ENCODE data around the gene TRUB1.

The TRUB1 gene

DNA sequence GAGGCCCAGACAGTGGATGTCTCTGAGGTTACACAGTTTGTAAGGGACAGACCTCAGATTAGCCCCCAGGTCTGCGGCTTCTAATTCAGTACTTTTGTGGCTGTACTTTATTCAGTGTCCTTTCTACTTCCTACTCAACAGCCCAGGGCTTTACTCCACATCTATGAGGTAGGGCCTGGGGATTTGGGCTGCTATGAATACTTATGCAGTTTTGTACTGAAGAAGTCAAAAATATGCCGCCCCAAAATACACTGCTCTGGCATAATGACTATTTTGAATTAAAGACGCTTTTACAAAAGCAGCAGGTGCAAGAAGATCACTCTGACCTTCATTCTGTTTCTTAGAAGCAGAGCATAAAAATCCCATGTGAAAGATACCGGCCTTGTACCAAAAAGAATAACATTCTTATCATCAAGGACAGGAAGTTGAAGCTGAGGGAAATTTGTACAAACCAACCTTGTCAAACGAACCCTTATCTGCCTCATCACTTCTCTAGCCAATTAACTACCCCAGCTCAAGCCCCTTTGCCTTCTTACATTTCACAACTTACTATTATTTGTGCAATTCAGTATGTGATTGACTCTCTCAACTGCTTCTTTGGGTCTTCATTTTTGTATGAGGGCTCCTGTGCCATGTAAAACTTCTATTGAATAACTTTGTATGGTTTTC, 26.1 kb upstream of the TRUB1 start:
- H3K27me3 Mint-ChIP-seq = peaks cover 8% of the 10 kb centered on the region
- H3K9me3 Mint-ChIP-seq = no peaks in the 10 kb centered on the region
- DNase-seq (ENCODE audit: low spot score in 2 of 2) (no peak), ATAC-seq (replicated peaks; ENCODE audit: extremely low read depth, poor library complexity, severe bottlenecking) (no peak)
- no peaks in the 10 kb centered on the region for H3K4me1 Mint-ChIP-seq
- H3K27ac Mint-ChIP-seq (ENCODE audit: low read depth) = no peak overlapping the region
- no peak overlapping the region for H3K4me3 Mint-ChIP-seq
- H3K36me3 Mint-ChIP-seq (ENCODE audit: insufficient read depth) = no peaks in the 10 kb centered on the region

DNA sequence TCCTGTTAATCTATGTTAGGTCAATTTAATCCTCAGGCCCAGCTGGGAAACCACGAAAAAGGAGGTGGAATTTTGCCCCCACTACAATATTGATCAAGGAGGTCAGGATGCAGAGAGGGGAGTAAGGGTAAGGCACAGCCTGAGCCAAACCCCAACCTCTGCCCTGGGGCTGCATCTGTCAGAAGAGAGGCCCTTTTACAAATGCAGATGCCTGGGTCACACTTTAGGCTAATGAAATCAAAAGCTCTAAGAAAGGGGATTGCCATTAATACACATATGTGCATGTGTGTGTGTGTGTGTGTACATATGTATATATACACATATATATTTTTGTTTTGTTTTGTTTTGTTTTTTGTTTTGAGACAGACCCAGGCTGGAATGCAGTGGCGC, 25.5 kb upstream of the TRUB1 start:
- ATAC-seq (replicated peaks; ENCODE audit: extremely low read depth, poor library complexity, severe bottlenecking) = no peak
- Mint-ChIP-seq H3K4me1 (no peaks in the 10 kb centered on the region), H3K27ac (ENCODE audit: low read depth) (no peak overlapping the region), H3K9me3 (no peaks in the 10 kb centered on the region), H3K27me3 (peaks cover 8% of the 10 kb centered on the region), H3K4me3 (no peak overlapping the region), H3K36me3 (ENCODE audit: insufficient read depth) (no peaks in the 10 kb centered on the region)
- no peak for DNase-seq (ENCODE audit: low spot score in 2 of 2)

DNA sequence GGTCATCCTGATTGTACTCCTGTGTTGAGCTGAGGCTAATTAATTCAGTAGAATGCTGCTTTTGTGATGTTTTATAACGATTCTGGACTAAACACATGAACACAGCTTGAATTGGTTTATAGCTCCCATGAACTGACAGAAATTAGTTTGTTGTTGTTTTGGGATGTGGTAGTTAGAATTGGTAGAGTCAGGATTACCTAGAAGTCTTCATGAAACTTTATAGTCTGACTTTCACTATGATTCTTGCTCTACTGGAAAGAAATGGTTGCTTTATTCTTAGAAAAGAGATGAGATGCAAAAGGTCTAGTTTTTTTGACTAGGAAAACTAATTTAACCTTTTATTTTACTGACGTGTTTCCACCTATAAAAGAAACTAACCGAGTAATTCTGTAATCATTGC, 23.4 kb upstream of the TRUB1 start:
- no peak overlapping the region for H3K4me3 Mint-ChIP-seq
- DNase-seq (ENCODE audit: low spot score in 2 of 2) = no peak
- no peaks in the 10 kb centered on the region for H3K36me3 Mint-ChIP-seq (ENCODE audit: insufficient read depth)
- H3K4me1 Mint-ChIP-seq = no peaks in the 10 kb centered on the region
- no peaks in the 10 kb centered on the region for H3K9me3 Mint-ChIP-seq
- H3K27me3 Mint-ChIP-seq = peaks cover 13% of the 10 kb centered on the region
- no peak for ATAC-seq (replicated peaks; ENCODE audit: extremely low read depth, poor library complexity, severe bottlenecking)
- no peak overlapping the region for H3K27ac Mint-ChIP-seq (ENCODE audit: low read depth)

DNA sequence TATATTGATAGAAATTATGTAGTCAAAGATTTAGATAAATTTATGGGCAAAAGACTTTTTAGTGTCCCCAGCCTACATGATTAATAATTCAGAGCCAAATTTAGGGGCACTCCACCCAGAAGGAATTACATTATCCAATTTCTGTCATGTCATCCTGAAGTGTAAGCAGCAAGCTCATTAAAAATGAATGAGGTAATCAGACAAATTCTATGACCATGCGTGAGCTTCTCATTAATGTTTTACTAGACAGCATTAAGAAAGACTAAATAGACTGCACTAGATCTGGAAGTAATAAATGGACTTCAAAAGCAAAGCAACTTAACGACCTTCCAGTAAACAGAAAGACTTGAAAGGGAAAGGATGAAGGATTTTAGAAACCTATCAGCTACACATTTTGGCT, 22.7 kb upstream of the TRUB1 start:
- Mint-ChIP-seq H3K36me3 (ENCODE audit: insufficient read depth) (no peaks in the 10 kb centered on the region), H3K4me3 (no peak overlapping the region), H3K27me3 (peaks cover 17% of the 10 kb centered on the region), H3K4me1 (no peaks in the 10 kb centered on the region), H3K9me3 (no peaks in the 10 kb centered on the region), H3K27ac (ENCODE audit: low read depth) (no peak overlapping the region)
- ATAC-seq (replicated peaks; ENCODE audit: extremely low read depth, poor library complexity, severe bottlenecking) = no peak
- DNase-seq (ENCODE audit: low spot score in 2 of 2) = no peak

DNA sequence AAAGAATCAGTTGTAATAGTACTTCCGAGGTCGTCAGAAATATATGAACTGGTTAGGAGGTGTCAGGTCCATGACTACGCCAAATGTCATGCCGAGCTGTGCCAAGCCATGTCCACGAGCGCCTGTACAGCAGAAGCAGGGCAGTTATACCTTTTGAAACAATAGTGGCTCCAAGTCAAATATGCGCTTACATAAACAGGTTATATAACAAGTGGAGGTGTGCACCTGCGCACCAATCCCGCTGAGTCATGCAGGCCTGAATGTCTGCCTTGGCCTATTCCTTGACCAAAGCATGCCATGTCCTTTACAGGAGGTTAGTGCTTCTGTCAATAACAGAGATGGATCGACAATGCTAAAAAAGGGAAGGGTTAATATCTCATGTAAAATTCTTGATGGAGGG, 21.3 kb upstream of the TRUB1 start:
- H3K27ac Mint-ChIP-seq (ENCODE audit: low read depth) = no peak overlapping the region
- H3K4me3 Mint-ChIP-seq = no peak overlapping the region
- no peaks in the 10 kb centered on the region for H3K9me3 Mint-ChIP-seq
- ATAC-seq (replicated peaks; ENCODE audit: extremely low read depth, poor library complexity, severe bottlenecking) (no peak), DNase-seq (ENCODE audit: low spot score in 2 of 2) (no peak)
- H3K36me3 Mint-ChIP-seq (ENCODE audit: insufficient read depth) = no peaks in the 10 kb centered on the region
- peaks cover 27% of the 10 kb centered on the region for H3K27me3 Mint-ChIP-seq
- H3K4me1 Mint-ChIP-seq = no peaks in the 10 kb centered on the region

DNA sequence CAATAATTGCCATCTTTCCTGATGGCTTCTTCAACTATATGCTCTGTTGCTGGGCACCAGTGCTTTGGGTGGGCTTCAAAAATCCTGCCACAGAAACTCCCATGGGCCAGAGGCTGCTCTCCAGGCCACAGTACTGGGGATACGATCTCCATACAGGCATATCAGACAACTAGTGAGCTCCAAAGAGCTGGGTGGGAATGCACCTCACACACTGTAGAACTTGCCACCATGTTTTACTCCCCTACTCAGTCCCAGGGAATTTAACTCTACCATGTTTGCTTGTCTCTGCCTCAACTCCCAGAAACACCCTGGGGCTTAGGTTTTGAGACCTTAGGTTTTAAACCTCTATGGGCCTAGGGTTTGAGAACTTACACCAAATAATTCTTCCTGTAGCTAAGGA, 20.5 kb upstream of the TRUB1 start:
- no peak overlapping the region for H3K4me3 Mint-ChIP-seq
- no peak overlapping the region for H3K27ac Mint-ChIP-seq (ENCODE audit: low read depth)
- no peak for ATAC-seq (replicated peaks; ENCODE audit: extremely low read depth, poor library complexity, severe bottlenecking)

DNA sequence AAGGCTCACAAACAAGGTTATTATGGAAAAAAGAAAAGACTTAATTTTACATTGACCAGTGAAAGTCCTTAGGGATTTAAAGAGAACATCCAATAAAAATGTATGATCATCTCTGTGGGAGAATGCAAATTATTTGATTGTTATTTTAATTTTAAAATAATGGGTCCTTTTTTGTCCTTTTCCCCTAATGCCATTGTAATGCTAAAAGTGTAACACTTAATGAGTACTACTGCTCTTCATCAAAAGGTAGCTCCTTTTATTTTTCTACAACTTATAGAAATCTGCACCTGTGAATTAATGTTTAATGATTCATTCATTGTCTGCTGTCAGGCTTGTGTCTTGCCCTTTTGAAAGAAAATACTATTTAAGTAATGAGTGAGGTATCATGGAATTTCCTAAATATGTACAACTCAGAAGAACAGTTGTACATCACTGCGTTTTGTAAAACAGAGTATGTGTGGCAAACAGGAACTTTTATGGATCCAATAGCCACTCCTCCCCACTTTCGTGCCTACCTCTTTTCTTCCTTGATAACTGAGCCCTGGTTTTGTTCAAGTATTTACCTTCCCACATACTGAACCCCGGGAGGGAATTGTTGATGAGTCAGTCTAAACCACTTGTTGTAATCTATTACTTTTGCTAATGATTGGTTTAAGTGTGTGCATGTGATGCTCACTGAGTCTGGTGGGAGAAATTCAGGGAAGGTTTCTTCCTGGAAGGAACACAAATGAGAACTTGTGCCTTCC, 19.9 kb upstream of the TRUB1 start:
- no peaks in the 10 kb centered on the region for H3K36me3 Mint-ChIP-seq (ENCODE audit: insufficient read depth)
- H3K4me3 Mint-ChIP-seq = no peak overlapping the region
- DNase-seq (ENCODE audit: low spot score in 2 of 2) (no peak), ATAC-seq (replicated peaks; ENCODE audit: extremely low read depth, poor library complexity, severe bottlenecking) (no peak)
- H3K27me3 Mint-ChIP-seq = peaks cover 30% of the 10 kb centered on the region
- no peaks in the 10 kb centered on the region for H3K9me3 Mint-ChIP-seq
- H3K27ac Mint-ChIP-seq (ENCODE audit: low read depth) = no peak overlapping the region
- H3K4me1 Mint-ChIP-seq = no peaks in the 10 kb centered on the region

More for the DNA sequence above, 20.5 kb upstream of the TRUB1 start:
- H3K9me3 Mint-ChIP-seq = no peaks in the 10 kb centered on the region
- H3K36me3 Mint-ChIP-seq (ENCODE audit: insufficient read depth) = no peaks in the 10 kb centered on the region
- no peaks in the 10 kb centered on the region for H3K4me1 Mint-ChIP-seq
- no peak for DNase-seq (ENCODE audit: low spot score in 2 of 2)
- peaks cover 27% of the 10 kb centered on the region for H3K27me3 Mint-ChIP-seq

DNA sequence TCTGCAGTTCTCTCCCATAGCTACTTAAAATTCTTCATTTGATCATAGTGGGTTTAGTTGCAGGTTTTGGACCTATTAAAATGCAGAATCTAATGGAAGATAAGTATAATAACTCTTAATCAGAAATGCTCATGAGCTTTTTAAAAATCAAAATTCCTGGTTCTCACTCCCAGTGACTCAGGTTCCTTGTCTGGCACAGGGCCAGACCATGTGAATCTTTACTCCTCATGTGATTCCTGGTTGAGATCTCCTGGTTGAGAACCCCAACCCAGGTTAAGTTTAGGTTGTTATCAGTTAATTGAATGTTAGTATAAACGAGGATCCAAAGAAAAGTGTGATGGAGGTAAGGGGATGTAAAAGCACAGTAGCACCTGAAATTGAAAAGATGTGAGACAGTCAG, 17.5 kb upstream of the TRUB1 start:
- DNase-seq (ENCODE audit: low spot score in 2 of 2) = no peak
- H3K9me3 Mint-ChIP-seq = no peaks in the 10 kb centered on the region
- ATAC-seq (replicated peaks; ENCODE audit: extremely low read depth, poor library complexity, severe bottlenecking) = no peak
- no peak overlapping the region for H3K4me3 Mint-ChIP-seq
- H3K36me3 Mint-ChIP-seq (ENCODE audit: insufficient read depth) = no peaks in the 10 kb centered on the region
- no peaks in the 10 kb centered on the region for H3K4me1 Mint-ChIP-seq
- H3K27ac Mint-ChIP-seq (ENCODE audit: low read depth) = no peak overlapping the region
- H3K27me3 Mint-ChIP-seq = peaks cover 48% of the 10 kb centered on the region

DNA sequence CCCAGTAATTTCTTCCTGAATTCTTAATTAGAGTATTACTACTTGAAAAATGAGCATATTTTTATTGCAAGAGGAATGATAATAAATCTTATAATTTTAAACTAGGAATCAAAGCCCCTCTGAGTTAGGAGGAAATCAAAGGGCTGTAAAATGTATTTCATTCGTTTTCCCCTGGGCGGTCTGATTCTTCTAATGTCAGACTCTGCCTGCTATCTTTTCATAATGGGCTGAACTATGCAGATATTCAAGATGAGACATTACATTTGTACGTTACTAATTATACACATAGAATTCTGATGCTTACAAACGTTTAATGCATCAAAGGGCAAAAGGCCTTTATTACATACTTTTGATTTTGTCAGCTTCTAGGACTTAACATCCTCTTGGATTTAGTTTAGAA, 16.0 kb upstream of the TRUB1 start:
- ATAC-seq (replicated peaks; ENCODE audit: extremely low read depth, poor library complexity, severe bottlenecking) = no peak
- Mint-ChIP-seq H3K4me1 (no peaks in the 10 kb centered on the region), H3K4me3 (no peak overlapping the region), H3K27ac (ENCODE audit: low read depth) (no peak overlapping the region), H3K9me3 (no peaks in the 10 kb centered on the region), H3K27me3 (peaks cover 57% of the 10 kb centered on the region), H3K36me3 (ENCODE audit: insufficient read depth) (no peaks in the 10 kb centered on the region)
- DNase-seq (ENCODE audit: low spot score in 2 of 2) = no peak

DNA sequence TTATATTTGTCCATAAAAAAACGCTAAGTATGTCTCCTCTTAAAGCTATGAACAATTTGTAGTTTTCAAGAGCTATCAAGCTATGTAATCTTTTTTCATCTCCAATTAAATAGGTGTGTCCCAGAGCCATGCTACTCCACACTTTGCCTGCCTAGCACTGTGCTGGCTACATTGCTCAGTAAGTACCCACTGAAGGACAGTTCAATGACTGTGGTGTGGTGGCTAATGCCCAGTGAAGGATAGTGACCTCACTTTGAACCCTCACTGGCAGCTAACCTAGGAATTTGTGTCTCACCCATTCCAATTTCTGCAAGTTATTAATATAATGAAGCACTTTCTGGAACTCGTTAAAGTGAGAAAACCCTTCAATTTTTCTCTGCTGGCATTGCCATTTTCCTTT, 14.4 kb upstream of the TRUB1 start:
- Mint-ChIP-seq H3K4me1 (no peaks in the 10 kb centered on the region), H3K27ac (ENCODE audit: low read depth) (no peak overlapping the region), H3K27me3 (peaks cover 62% of the 10 kb centered on the region), H3K9me3 (no peaks in the 10 kb centered on the region), H3K36me3 (ENCODE audit: insufficient read depth) (no peaks in the 10 kb centered on the region), H3K4me3 (no peak overlapping the region)
- DNase-seq (ENCODE audit: low spot score in 2 of 2) (no peak), ATAC-seq (replicated peaks; ENCODE audit: extremely low read depth, poor library complexity, severe bottlenecking) (no peak)

DNA sequence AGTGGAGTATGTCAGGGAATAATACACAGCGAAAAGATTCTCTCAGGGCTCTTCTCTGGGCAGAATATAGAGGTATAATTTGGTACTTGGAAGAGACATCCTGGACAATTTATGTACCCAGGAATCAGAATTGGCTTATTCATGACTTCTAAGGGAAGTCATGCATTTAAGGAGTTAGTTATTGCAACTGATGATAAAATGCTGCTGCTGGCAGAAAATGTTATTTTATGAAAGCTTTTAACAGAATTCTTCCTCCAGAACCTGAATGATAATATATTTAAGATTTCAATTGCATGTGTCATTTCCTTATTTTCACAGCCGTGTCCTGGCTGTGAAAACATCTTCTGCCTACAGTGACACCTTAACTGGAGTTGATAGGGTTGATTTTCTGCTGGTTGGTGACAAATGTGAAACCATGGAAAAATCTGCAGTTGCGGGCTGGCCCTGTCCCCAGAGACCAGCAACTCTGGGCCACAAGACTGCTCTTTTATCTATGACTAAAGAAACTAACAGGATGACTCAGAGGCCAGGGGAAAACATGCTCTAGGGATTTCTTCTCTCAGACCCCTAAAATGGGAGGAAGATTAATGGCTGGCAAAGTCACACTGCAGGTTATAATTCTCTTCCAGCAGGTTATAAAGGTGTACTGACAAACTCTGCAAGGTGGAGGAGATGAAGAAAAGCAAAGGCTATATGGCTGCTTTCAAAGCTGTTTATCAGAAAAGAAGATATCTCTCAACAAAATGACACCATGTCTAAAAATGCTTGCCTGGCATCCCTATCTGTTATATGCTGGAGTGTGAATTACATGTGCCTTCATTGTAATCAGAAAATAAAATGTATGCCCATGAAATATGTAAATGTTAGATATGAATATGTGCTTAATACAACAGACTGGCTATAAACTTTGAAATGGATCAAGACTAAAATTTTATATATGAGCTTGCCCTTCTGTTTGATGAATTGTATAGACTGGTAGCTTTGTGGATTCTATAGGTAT, 12.1 kb upstream of the TRUB1 start:
- ATAC-seq (replicated peaks; ENCODE audit: extremely low read depth, poor library complexity, severe bottlenecking) (no peak), DNase-seq (ENCODE audit: low spot score in 2 of 2) (no peak)
- Mint-ChIP-seq H3K36me3 (ENCODE audit: insufficient read depth) (no peaks in the 10 kb centered on the region), H3K9me3 (no peaks in the 10 kb centered on the region), H3K4me1 (no peaks in the 10 kb centered on the region), H3K27ac (ENCODE audit: low read depth) (no peak overlapping the region), H3K27me3 (peaks cover 47% of the 10 kb centered on the region), H3K4me3 (no peak overlapping the region)

DNA sequence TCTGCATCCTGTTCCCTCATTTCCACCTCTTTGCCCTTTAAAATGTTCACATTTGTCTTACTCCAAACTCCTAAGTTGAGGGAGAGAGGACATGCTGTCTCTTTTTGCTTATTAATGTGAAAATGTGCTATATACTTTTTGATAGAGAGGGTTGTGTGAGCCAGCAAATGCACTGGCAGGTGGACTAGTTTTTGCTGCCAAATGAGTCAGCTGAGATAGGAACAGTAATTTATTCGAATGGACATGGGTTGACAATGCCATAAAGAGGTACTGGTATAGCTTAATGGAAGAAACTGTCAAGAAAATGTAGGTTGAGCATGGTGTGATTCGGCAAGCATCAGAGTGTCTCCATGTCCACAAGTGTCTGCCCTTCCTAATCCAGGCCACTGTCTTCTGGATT, 9.2 kb upstream of the TRUB1 start:
- Mint-ChIP-seq H3K9me3 (no peaks in the 10 kb centered on the region), H3K4me3 (no peak overlapping the region), H3K27me3 (peaks cover 50% of the 10 kb centered on the region), H3K36me3 (ENCODE audit: insufficient read depth) (no peaks in the 10 kb centered on the region), H3K27ac (ENCODE audit: low read depth) (no peak overlapping the region), H3K4me1 (no peaks in the 10 kb centered on the region)
- ATAC-seq (replicated peaks; ENCODE audit: extremely low read depth, poor library complexity, severe bottlenecking) (no peak), DNase-seq (ENCODE audit: low spot score in 2 of 2) (no peak)
